Panc1 (cell line): ENCODE measurements around the gene CAMK2B.

ENCODE experiments used
- POLR2AphosphoS5 ChIP-seq: IDR thresholded peaks from 2 replicates; pipeline ENCODE4 v1.6.1; 2012; ENCODE audit warnings: mild to moderate bottlenecking, low read depth, low read length, moderate library complexity
- SIN3A ChIP-seq: IDR thresholded peaks from 2 replicates; pipeline ENCODE4 v1.6.1; 2012; ENCODE audit warnings: low read depth, mild to moderate bottlenecking, low read length, moderate library complexity, borderline replicate concordance; ENCODE audit not compliant: insufficient read depth
- TCF7L2 ChIP-seq: IDR thresholded peaks from 2 replicates; pipeline ENCODE4 v1.6.1; 2011; ENCODE audit warnings: mild to moderate bottlenecking, low read depth, low read length, inconsistent platforms
- TF ChIP-seq, protein P1 (sequence below), 2 experiments: IDR thresholded peaks; 2 replicates each; pipeline ENCODE4 v1.6.1; 2011 to 2012; ENCODE audit warnings: low read depth in 2 of 2, control low read depth in 1 of 2, low read length in 1 of 2, mild to moderate bottlenecking in 1 of 2, moderate library complexity in 1 of 2; ENCODE audit not compliant: insufficient read depth in 1 of 2
- TF ChIP-seq, protein P2 (sequence below): fragments of 450-650 bp; IDR thresholded peaks from 2 replicates; pipeline ENCODE4 v1.5.1; 2017; ENCODE audit warnings: mild to moderate bottlenecking

DNA sequence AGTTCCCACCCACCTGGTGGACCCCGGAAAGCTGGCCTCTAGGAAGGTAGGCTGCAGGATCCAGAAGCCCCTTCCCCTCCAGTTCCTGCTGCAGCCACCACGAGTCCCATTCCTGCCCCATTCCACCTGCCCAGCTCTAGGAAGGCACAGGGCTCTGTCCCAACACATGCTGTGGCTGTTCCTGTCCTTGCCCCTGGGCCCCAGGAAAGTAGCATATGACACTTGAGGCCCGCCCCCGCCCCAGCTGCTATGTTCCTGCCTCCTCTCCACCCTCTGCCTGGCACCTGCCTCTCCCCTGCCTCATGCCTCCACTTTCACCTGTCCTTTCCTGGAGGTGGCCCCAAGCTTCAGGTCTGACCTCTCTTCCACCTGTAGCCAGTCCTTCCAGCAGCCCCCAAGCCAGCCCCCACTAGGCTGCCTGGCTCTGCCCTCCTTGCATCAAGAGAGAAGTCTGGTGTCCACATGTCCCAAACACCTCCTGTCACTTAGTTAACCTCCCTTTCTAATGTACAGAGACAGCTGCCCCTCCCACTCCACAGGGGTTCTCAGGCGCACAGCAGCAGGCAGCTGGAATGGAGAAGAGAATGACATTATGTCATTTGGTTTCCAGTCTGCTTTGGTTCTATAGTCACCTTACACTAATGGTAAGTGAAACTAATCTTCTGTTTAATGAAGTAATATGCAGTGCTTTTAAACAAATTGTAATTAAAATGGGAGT is 101.9 kb downstream of the CAMK2B start:
- TF ChIP-seq, protein P1, sequence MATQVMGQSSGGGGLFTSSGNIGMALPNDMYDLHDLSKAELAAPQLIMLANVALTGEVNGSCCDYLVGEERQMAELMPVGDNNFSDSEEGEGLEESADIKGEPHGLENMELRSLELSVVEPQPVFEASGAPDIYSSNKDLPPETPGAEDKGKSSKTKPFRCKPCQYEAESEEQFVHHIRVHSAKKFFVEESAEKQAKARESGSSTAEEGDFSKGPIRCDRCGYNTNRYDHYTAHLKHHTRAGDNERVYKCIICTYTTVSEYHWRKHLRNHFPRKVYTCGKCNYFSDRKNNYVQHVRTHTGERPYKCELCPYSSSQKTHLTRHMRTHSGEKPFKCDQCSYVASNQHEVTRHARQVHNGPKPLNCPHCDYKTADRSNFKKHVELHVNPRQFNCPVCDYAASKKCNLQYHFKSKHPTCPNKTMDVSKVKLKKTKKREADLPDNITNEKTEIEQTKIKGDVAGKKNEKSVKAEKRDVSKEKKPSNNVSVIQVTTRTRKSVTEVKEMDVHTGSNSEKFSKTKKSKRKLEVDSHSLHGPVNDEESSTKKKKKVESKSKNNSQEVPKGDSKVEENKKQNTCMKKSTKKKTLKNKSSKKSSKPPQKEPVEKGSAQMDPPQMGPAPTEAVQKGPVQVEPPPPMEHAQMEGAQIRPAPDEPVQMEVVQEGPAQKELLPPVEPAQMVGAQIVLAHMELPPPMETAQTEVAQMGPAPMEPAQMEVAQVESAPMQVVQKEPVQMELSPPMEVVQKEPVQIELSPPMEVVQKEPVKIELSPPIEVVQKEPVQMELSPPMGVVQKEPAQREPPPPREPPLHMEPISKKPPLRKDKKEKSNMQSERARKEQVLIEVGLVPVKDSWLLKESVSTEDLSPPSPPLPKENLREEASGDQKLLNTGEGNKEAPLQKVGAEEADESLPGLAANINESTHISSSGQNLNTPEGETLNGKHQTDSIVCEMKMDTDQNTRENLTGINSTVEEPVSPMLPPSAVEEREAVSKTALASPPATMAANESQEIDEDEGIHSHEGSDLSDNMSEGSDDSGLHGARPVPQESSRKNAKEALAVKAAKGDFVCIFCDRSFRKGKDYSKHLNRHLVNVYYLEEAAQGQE (IDR thresholded peaks at IDR 0.05; ENCODE audit: insufficient read depth in 1 of 2, low read depth in 2 of 2, low read length in 1 of 2) = no peak
- TF ChIP-seq, protein P2, sequence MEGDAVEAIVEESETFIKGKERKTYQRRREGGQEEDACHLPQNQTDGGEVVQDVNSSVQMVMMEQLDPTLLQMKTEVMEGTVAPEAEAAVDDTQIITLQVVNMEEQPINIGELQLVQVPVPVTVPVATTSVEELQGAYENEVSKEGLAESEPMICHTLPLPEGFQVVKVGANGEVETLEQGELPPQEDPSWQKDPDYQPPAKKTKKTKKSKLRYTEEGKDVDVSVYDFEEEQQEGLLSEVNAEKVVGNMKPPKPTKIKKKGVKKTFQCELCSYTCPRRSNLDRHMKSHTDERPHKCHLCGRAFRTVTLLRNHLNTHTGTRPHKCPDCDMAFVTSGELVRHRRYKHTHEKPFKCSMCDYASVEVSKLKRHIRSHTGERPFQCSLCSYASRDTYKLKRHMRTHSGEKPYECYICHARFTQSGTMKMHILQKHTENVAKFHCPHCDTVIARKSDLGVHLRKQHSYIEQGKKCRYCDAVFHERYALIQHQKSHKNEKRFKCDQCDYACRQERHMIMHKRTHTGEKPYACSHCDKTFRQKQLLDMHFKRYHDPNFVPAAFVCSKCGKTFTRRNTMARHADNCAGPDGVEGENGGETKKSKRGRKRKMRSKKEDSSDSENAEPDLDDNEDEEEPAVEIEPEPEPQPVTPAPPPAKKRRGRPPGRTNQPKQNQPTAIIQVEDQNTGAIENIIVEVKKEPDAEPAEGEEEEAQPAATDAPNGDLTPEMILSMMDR = no peak
- no peak for TF ChIP-seq TCF7L2
- TF ChIP-seq SIN3A = no peak
- no peak for TF ChIP-seq POLR2AphosphoS5
